Measurements from ENCODE around the gene PHACTR1.

PHACTR1 gene

DNA sequence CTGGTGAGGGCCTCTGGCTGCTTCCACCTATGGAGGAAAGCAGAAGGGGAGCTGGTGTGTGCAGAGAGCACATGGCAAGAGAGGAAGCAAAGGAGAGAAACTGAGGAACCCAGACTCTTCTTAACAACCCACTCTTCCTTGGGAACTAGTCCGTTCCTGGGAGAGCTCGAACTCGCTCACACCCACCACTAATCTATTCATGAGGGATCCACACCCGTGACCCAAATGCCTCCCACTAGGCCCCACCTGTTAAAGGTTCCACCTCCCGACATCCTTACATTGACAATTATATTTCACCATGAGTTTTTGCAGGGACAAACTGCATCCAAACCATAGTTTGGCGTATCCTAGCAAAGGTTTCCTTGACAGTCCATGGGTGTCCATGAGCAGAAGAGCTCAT lies 488.5 kb downstream of the PHACTR1 start:
- Histone ChIP-seq H3K9ac (ENCODE audit: low read length) (no peak overlapping the region), H3K36me3 (ENCODE audit: control insufficient read depth, insufficient read depth, low read length, severe bottlenecking) (no peaks in the 10 kb centered on the region), H3K4me1 (ENCODE audit: control insufficient read depth, insufficient read depth, low read length) (no peaks in the 10 kb centered on the region), H3K4me3 (ENCODE audit: low read length) (no peak overlapping the region), H3K9me3 (ENCODE audit: control insufficient read depth, low read length) (no peaks in the 10 kb centered on the region), H3K27me3 (replicated peaks; ENCODE audit: control insufficient read depth, insufficient read depth, low read length) (no peaks in the 10 kb centered on the region)
- DNase-seq (ENCODE audit: low read depth) = no peak

DNA sequence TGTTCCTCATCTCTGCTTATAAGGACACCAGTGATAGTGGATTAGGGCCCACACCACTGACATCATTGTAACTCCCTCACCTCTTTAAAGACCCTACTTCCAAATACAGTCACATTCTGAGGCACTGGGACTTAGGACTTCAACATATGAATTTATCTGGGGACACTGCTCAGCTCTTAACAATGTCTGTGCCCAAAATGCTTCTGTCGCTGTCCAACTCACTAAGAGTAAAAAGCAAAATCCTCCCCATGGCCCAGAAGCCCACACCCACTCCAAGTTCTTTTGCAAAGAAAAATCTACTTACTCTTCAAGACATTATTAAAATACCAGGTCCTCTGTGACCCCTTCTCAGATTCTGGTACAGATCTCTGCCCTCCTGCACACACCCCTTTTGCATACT lies 495.5 kb downstream of the PHACTR1 start:
- Histone ChIP-seq H3K9ac (ENCODE audit: low read length) (no peak overlapping the region), H3K36me3 (ENCODE audit: control insufficient read depth, insufficient read depth, low read length, severe bottlenecking) (no peaks in the 10 kb centered on the region), H3K9me3 (ENCODE audit: control insufficient read depth, low read length) (no peaks in the 10 kb centered on the region), H3K27me3 (replicated peaks; ENCODE audit: control insufficient read depth, insufficient read depth, low read length) (no peaks in the 10 kb centered on the region), H3K4me3 (ENCODE audit: low read length) (no peak overlapping the region), H3K4me1 (ENCODE audit: control insufficient read depth, insufficient read depth, low read length) (no peaks in the 10 kb centered on the region)
- no peak for DNase-seq (ENCODE audit: low read depth)

DNA sequence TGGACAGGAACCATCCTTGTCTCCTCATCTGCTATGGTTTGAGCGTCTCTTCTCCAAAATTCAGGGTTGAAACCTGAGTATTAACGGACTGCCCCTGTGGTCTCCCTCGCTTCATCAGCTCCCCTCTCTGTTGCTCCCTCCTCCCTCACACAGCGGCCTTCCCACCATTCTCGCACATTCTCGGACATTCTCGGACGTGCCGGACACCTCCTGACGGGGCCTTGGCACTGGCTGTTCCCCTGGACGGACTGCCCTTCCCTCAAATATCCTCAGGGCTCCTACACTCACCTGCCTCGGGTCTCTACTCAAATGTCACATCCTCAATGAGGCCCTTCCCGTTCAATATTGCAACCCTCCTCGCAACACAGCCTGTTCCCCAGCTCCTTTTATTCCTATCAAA lies 496.0 kb downstream of the PHACTR1 start:
- Histone ChIP-seq H3K4me3 (ENCODE audit: low read length) (no peak overlapping the region), H3K4me1 (ENCODE audit: control insufficient read depth, insufficient read depth, low read length) (no peaks in the 10 kb centered on the region), H3K9ac (ENCODE audit: low read length) (no peak overlapping the region), H3K9me3 (ENCODE audit: control insufficient read depth, low read length) (no peaks in the 10 kb centered on the region), H3K27me3 (replicated peaks; ENCODE audit: control insufficient read depth, insufficient read depth, low read length) (no peaks in the 10 kb centered on the region), H3K36me3 (ENCODE audit: control insufficient read depth, insufficient read depth, low read length, severe bottlenecking) (no peaks in the 10 kb centered on the region)
- DNase-seq (ENCODE audit: low read depth) = no peak

DNA sequence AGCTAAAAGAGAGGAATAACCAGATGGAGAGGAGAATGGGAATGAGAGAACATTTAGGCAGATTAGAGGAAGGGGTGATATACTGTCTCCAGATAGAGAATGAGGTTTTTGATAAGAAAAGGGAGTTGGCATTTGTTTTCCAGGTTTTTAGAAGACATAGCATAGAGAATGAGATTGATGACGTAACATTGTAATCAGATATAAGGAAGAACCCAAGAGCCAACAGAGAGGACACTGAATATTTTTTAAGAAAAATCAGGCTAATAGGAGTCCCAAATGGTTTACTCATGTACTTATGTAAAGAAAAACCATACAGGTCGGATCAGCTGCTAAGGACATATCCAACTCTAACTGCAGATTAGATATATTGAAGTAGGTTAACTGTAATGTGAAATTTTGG lies 498.8 kb downstream of the PHACTR1 start:
- Histone ChIP-seq H3K4me3 (ENCODE audit: low read length) (no peak overlapping the region), H3K9me3 (ENCODE audit: control insufficient read depth, low read length) (no peaks in the 10 kb centered on the region), H3K4me1 (ENCODE audit: control insufficient read depth, insufficient read depth, low read length) (no peaks in the 10 kb centered on the region), H3K9ac (ENCODE audit: low read length) (no peak overlapping the region), H3K27me3 (replicated peaks; ENCODE audit: control insufficient read depth, insufficient read depth, low read length) (no peaks in the 10 kb centered on the region), H3K36me3 (ENCODE audit: control insufficient read depth, insufficient read depth, low read length, severe bottlenecking) (no peaks in the 10 kb centered on the region)
- no peak for DNase-seq (ENCODE audit: low read depth)

DNA sequence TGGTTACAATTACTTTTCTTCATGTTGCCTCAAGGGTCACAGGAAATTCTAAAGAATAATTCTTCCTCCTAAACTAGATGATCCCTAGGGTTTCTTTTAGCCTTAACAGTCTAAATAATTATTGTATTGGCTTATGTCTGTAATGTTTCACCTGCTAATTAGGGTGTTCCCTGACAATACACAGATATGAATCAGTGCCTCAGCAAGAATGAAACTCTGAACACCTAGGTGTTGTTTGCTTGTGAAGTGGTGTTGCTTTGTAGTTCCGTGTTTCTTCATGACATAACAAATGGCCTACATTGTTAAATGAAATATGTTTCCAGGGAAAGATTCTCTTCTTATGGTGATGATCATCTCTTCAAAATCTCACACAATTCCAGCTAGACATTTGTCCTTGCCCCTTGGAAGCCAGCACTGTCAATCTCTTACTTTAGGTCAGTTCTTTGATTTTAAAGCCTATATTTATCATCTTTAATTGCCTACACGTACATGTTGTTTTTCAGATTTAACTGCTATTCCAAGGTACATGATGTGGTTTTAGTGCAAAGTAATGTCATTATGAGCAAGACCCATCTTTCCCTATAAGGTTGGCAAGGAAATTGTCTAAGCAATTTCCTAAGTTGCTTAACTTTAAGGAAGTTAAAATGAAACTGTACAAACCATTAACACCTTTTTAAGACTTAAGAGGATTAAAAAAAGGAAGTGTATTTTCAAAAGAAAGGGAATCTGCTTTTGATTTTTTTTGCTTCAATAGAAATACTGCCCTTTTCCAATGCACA lies 499.9 kb downstream of the PHACTR1 start:
- Histone ChIP-seq H3K4me3 (ENCODE audit: low read length) (no peak overlapping the region), H3K4me1 (ENCODE audit: control insufficient read depth, insufficient read depth, low read length) (no peaks in the 10 kb centered on the region)
- no peak for DNase-seq (ENCODE audit: low read depth)

DNA sequence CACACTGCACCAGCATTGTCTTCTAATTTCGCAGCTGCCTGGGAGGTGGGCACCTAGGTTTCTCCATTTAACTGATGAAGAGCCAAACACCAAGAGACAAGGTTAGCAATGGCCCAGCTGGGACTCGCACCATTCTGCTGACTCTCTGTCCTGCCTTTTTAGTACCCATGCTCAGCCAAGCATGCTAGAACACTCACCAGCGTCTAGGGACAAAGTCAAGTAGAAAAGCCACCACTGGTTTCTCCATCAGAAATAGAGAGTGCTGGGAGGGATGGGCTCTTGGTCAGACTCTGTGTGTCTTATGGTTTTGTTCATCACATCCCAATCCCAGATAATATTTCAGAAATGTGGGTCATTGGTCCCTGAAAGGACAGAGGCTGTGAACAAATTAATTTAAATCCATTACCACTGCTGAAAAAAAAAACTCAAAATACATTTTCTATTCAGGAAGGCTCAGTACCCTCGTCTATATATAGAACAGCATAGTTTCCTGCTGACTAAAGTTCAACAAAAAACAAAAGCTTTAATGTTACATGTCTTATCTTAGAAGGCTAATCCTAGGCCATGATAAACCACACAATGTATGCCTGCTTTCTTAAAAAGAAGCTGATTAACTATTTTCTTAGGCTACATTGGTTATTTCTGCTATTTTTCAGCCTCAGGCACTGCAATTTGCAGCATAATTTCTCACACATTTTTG lies 500.8 kb downstream of the PHACTR1 start:
- H3K27me3 ChIP-seq (replicated peaks; ENCODE audit: control insufficient read depth, insufficient read depth, low read length) = no peaks in the 10 kb centered on the region
- no peak for DNase-seq (ENCODE audit: low read depth)
- H3K36me3 ChIP-seq (ENCODE audit: control insufficient read depth, insufficient read depth, low read length, severe bottlenecking) = no peaks in the 10 kb centered on the region
- H3K4me1 ChIP-seq (ENCODE audit: control insufficient read depth, insufficient read depth, low read length) = no peaks in the 10 kb centered on the region
- no peaks in the 10 kb centered on the region for H3K9me3 ChIP-seq (ENCODE audit: control insufficient read depth, low read length)
- H3K4me3 ChIP-seq (ENCODE audit: low read length) = no peak overlapping the region
- H3K9ac ChIP-seq (ENCODE audit: low read length) = no peak overlapping the region

More for the DNA sequence above, 499.9 kb downstream of the PHACTR1 start:
- Histone ChIP-seq H3K36me3 (ENCODE audit: control insufficient read depth, insufficient read depth, low read length, severe bottlenecking) (no peaks in the 10 kb centered on the region), H3K9ac (ENCODE audit: low read length) (no peak overlapping the region), H3K9me3 (ENCODE audit: control insufficient read depth, low read length) (no peaks in the 10 kb centered on the region), H3K27me3 (replicated peaks; ENCODE audit: control insufficient read depth, insufficient read depth, low read length) (no peaks in the 10 kb centered on the region)

DNA sequence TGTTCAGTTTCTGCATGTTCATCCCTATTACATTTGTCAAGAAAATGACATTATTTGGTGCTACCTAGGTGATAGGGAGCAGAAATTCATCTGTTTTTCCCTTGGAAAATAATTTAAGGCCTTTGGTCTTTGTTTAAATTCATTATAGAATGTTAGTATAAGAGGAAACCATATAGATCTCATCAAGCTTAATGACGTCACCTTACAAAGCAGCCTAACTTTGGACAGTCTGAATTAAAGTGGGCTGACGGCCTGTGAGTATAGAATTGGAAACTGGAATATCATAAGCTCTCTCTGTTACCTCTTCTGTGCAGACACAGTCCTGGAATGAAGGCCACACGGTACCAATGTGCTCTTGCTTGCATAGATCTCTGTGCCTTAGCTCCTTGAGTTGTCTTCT lies 503.7 kb downstream of the PHACTR1 start:
- Histone ChIP-seq H3K9ac (ENCODE audit: low read length) (no peak overlapping the region), H3K36me3 (ENCODE audit: control insufficient read depth, insufficient read depth, low read length, severe bottlenecking) (no peaks in the 10 kb centered on the region), H3K4me3 (ENCODE audit: low read length) (no peak overlapping the region), H3K9me3 (ENCODE audit: control insufficient read depth, low read length) (no peaks in the 10 kb centered on the region), H3K27me3 (replicated peaks; ENCODE audit: control insufficient read depth, insufficient read depth, low read length) (no peaks in the 10 kb centered on the region), H3K4me1 (ENCODE audit: control insufficient read depth, insufficient read depth, low read length) (no peaks in the 10 kb centered on the region)
- no peak for DNase-seq (ENCODE audit: low read depth)

DNA sequence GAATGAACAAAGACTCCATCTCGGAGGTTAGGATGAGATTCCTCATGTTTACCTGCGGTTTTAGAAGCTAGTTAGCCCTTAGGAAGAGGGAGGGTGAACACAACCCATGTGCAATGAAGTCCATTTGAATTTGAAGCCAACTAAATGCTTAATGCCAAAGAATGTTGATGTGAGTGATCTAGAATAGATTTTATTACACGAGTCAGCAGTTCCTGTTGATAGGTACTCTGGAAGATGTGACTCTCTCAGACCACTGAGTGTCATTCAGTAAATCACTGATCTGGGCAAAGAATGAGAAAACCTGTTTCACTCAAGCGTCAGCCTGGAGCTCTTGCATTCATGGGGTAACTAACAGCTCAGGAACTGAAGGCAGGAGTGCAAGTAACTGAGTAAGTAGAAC lies 505.5 kb downstream of the PHACTR1 start:
- H3K4me1 ChIP-seq (ENCODE audit: control insufficient read depth, insufficient read depth, low read length) = no peaks in the 10 kb centered on the region
- H3K36me3 ChIP-seq (ENCODE audit: control insufficient read depth, insufficient read depth, low read length, severe bottlenecking) = no peaks in the 10 kb centered on the region
- H3K27me3 ChIP-seq (replicated peaks; ENCODE audit: control insufficient read depth, insufficient read depth, low read length) = no peaks in the 10 kb centered on the region
- H3K9ac ChIP-seq (ENCODE audit: low read length) = no peak overlapping the region
- no peak for DNase-seq (ENCODE audit: low read depth)
- H3K9me3 ChIP-seq (ENCODE audit: control insufficient read depth, low read length) = no peaks in the 10 kb centered on the region
- H3K4me3 ChIP-seq (ENCODE audit: low read length) = no peak overlapping the region

DNA sequence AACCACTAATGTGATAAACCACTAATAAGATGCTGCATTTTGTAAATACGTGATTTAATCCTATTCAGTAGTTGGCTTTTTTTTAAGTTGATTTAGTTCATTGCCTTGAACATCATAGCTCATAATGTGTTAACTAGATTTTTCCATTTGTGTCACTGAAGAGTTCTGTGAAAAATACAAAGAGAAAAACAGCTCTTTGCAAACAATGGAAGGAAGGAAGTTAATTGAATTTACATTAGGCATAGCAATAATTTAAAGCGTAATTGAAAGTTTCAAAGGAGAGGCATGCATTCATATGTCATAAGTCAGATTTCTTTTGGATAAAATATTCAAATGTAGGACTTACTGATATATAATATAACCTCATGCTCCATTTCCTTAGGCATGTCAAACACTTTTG lies 509.5 kb downstream of the PHACTR1 start:
- Histone ChIP-seq H3K4me3 (ENCODE audit: low read length) (no peak overlapping the region), H3K4me1 (ENCODE audit: control insufficient read depth, insufficient read depth, low read length) (no peaks in the 10 kb centered on the region), H3K36me3 (ENCODE audit: control insufficient read depth, insufficient read depth, low read length, severe bottlenecking) (no peaks in the 10 kb centered on the region)

DNA sequence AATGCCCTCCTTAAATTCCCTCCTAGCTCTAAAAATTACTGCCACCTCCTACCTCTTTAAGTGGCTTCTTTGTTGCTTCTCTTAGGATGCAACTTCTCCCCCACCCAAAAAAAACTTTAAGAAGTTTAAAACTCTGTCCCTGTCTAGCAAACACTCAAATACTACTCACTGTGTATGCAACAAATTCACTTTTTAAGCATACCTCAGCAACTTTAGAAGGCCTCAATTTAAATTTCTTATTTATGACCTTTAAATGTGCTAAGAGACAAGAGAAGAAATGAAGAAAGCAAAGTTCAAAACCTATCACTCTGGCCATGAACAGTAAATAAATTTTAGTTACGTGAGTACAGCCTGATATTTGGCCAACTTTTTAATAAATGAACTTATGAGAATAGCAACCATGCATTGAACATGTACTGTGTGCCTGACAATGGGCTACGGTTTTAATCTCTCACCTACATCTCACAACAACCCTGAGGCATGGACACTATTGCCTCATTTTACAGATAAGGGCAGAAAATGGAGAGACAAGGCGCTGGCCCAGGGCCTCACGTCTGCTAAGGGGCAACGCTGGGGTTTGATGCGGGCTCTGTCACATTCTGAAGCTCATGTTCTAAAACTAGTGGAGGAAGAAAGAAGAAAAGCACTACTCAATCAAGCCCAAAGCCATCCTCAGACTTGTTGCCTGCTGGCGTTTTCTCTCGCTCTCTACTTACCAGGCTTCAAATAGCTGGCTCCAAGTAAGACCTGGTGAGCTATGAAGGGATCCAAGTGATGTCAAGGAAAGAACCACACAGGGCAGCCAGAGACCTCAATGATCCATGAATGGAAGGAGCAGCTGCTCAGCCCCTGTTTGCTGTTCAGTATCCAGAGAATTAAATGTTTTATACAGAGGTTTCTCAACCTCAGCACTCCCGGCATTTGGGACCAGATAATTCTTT lies 512.0 kb downstream of the PHACTR1 start:
- Histone ChIP-seq H3K36me3 (ENCODE audit: control insufficient read depth, insufficient read depth, low read length, severe bottlenecking) (no peaks in the 10 kb centered on the region), H3K9me3 (ENCODE audit: control insufficient read depth, low read length) (no peaks in the 10 kb centered on the region), H3K4me1 (ENCODE audit: control insufficient read depth, insufficient read depth, low read length) (no peaks in the 10 kb centered on the region), H3K9ac (ENCODE audit: low read length) (no peak overlapping the region), H3K27me3 (replicated peaks; ENCODE audit: control insufficient read depth, insufficient read depth, low read length) (no peaks in the 10 kb centered on the region), H3K4me3 (ENCODE audit: low read length) (no peak overlapping the region)
- DNase-seq (ENCODE audit: low read depth) = no peak

More for the DNA sequence above, 509.5 kb downstream of the PHACTR1 start:
- DNase-seq (ENCODE audit: low read depth) = no peak
- Histone ChIP-seq H3K9ac (ENCODE audit: low read length) (no peak overlapping the region), H3K9me3 (ENCODE audit: control insufficient read depth, low read length) (no peaks in the 10 kb centered on the region), H3K27me3 (replicated peaks; ENCODE audit: control insufficient read depth, insufficient read depth, low read length) (no peaks in the 10 kb centered on the region)
